Right lobe of liver (tissue), 4 donors: ENCODE measurements around the gene GPATCH2.

Experiments
- CTCF ChIP-seq, 4 donors: fragments of 200-600 bp in 3 of 4; fragments of 450-650 bp in 1 of 4; IDR thresholded peaks; one replicate each; pipeline versions ENCODE4 v1.5.1 to v1.8.0; 2016 to 2022; ENCODE audit warnings: antibody characterized with exemption in 4 of 4, mild to moderate bottlenecking in 2 of 4
- POLR2A ChIP-seq: fragments of 450-650 bp; IDR thresholded peaks from one replicate; pipeline ENCODE4 v1.6.1; 2017; ENCODE audit warnings: antibody characterized with exemption, mild to moderate bottlenecking
- donor health status: DM: no; HTN: no; CAD: no.
- donor health status: DM: no; HTN: no; CAD: no.
- donor health status: DM: no; HTN: yes; CAD: no.

GRCh38 chr1:217642455-217642854 is 11.6 kb upstream of the GPATCH2 start:
- TF ChIP-seq CTCF (IDR thresholded peaks at IDR 0.05) (no peak), POLR2A (no peak)
